GM18511 (cell line): ENCODE results near the gene FOXO6.
"Not testable (repeated sequence)": the region's sequence is repeated elsewhere in the genome, so short reads cannot be mapped to it uniquely, and the experiment has no call there.

Source experiments
- ATAC-seq: cut with Tn5 transposase; IDR thresholded peaks from one replicate; pipeline ENCODE4 v1.9.1; 2021; ENCODE audit warnings: mild to moderate bottlenecking, moderate library complexity; ENCODE audit not compliant: unreplicated experiment

Gene FOXO6

GRCh38 chr1:41328780-41329640 is 32.2 kb upstream of the FOXO6 start:
- no peak for ATAC-seq

GRCh38 chr1:41329662-41330587 is 31.3 kb upstream of the FOXO6 start:
- no peak for ATAC-seq

GRCh38 chr1:41330588-41331545 is 30.4 kb upstream of the FOXO6 start:
- ATAC-seq = no peak

GRCh38 chr1:41331546-41331917 is 29.7 kb upstream of the FOXO6 start:
- ATAC-seq = no peak

- ATAC-seq = not testable (repeated sequence)
Measured at GRCh38 chr1:41332161-41332560, 29.1 kb upstream of the FOXO6 start.

GRCh38 chr1:41333146-41333784 is 28.0 kb upstream of the FOXO6 start:
- no peak for ATAC-seq

GRCh38 chr1:41338820-41339219 is 22.4 kb upstream of the FOXO6 start:
- ATAC-seq = no peak

- no peak for ATAC-seq
Measured at GRCh38 chr1:41340655-41341364, 20.4 kb upstream of the FOXO6 start.

- no peak for ATAC-seq
Measured at GRCh38 chr1:41341365-41341683, 19.9 kb upstream of the FOXO6 start.

GRCh38 chr1:41341772-41342562 is 19.3 kb upstream of the FOXO6 start:
- ATAC-seq = no peak

- ATAC-seq = no peak
Measured at GRCh38 chr1:41342774-41343355, 18.4 kb upstream of the FOXO6 start.

GRCh38 chr1:41343790-41344699 is 17.2 kb upstream of the FOXO6 start:
- no peak for ATAC-seq

- no peak for ATAC-seq
Measured at GRCh38 chr1:41344708-41345159, 16.5 kb upstream of the FOXO6 start.

GRCh38 chr1:41345434-41346075 is 15.7 kb upstream of the FOXO6 start:
- ATAC-seq = no peak

GRCh38 chr1:41347276-41347675 is 14.0 kb upstream of the FOXO6 start:
- ATAC-seq = no peak

GRCh38 chr1:41348394-41348793 is 12.8 kb upstream of the FOXO6 start:
- ATAC-seq = no peak
